Thyroid gland (tissue), 4 donors: ENCODE data around the gene ADARB2. TPM values are rescaled to one million over a fixed set of nuclear protein-coding genes. Genes with fewer than 3 reads are reported as not detected.

Experiments used
- DNase-seq, 2 donors: peaks; one replicate each; pipeline ENCODE4 v3.0.0-alpha.2; 2019
- H3K27ac ChIP-seq, 3 donors: fragments of 200-600 bp; sonication (generic); 1 replicate in 2 of 3; 2 replicates in 1 of 3; pipeline ENCODE4 v1.5.1; 2016 to 2019; ENCODE audit warnings: mild to moderate bottlenecking in 1 of 3, moderate library complexity in 1 of 3
- H3K27me3 ChIP-seq: fragments of 200-600 bp; sonication (generic); one replicate; pipeline ENCODE4 v1.5.1; 2019
- H3K36me3 ChIP-seq, 2 donors: fragments of 200-600 bp; sonication (generic); one replicate each; pipeline ENCODE4 v1.5.1; 2016 to 2019
- H3K4me1 ChIP-seq, 2 donors: fragments of 200-600 bp; sonication (generic); one replicate each; pipeline ENCODE4 v1.5.1; 2017 to 2019
- H3K4me3 ChIP-seq, 3 donors: fragments of 200-600 bp; sonication (generic); replicated peaks in 1 of 3; 1 replicate in 2 of 3; 2 replicates in 1 of 3; pipeline ENCODE4 v1.5.1; 2016; ENCODE audit warnings: mild to moderate bottlenecking in 1 of 3
- H3K9me3 ChIP-seq: fragments of 200-600 bp; sonication (generic); one replicate; pipeline ENCODE4 v1.5.1; 2017
- POLR2A ChIP-seq, 2 donors: fragments of 450-650 bp; IDR thresholded peaks; one replicate each; pipeline ENCODE4 v1.6.1; 2017; ENCODE audit warnings: antibody characterized with exemption in 2 of 2, mild to moderate bottlenecking in 2 of 2, moderate library complexity in 1 of 2
- WGBS, 2 donors: methylation state at CpG; one replicate each; pipeline ENCODE4 v1.1.5; 2017; 5-methylcytosine and 5-hydroxymethylcytosine counted together
- intact Hi-C: fragments of 100-400 bp; cut with DNase I; formaldehyde crosslinking; loops from one replicate; pipeline ENCODE4 v1.15.1; 2023
- total RNA-seq, 4 donors: library from RNA; depleted of rRNA; stranded (reverse); fragments of >200 nt; gene quantifications; one replicate each; pipeline ENCODE4 v1.2.3, GENCODE V29; 2016
- TF ChIP-seq, protein P1 (sequence below), 6 experiments: fragments of 200-600 bp in 3 of 6; fragments of 450-650 bp in 3 of 6; sonication (generic) in 3 of 6; IDR thresholded peaks; one replicate each; pipeline ENCODE4 v1.5.1; 2016 to 2019; ENCODE audit warnings: antibody characterized with exemption in 6 of 6, mild to moderate bottlenecking in 2 of 6, inconsistent platforms in 1 of 6, moderate library complexity in 1 of 6

ADARB2 gene
- total RNA-seq, 4 donors from 2014 or later: 0.08 to 0.15 TPM; not detected in 2

- Histone ChIP-seq H3K27ac (no peak overlapping the region), H3K27me3 (no peaks in the 10 kb centered on the region), H3K4me1 (no peaks in the 10 kb centered on the region), H3K9me3 (no peaks in the 10 kb centered on the region), H3K36me3 (no peaks in the 10 kb centered on the region), H3K4me3 (no peak overlapping the region)
- intact Hi-C loops: no loop called here
- DNase-seq: no peak
- TF ChIP-seq POLR2A (IDR thresholded peaks at IDR 0.05): no peak
- TF ChIP-seq, protein P1, sequence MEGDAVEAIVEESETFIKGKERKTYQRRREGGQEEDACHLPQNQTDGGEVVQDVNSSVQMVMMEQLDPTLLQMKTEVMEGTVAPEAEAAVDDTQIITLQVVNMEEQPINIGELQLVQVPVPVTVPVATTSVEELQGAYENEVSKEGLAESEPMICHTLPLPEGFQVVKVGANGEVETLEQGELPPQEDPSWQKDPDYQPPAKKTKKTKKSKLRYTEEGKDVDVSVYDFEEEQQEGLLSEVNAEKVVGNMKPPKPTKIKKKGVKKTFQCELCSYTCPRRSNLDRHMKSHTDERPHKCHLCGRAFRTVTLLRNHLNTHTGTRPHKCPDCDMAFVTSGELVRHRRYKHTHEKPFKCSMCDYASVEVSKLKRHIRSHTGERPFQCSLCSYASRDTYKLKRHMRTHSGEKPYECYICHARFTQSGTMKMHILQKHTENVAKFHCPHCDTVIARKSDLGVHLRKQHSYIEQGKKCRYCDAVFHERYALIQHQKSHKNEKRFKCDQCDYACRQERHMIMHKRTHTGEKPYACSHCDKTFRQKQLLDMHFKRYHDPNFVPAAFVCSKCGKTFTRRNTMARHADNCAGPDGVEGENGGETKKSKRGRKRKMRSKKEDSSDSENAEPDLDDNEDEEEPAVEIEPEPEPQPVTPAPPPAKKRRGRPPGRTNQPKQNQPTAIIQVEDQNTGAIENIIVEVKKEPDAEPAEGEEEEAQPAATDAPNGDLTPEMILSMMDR (IDR thresholded peaks at IDR 0.05): no peak
- WGBS, 2 donors: 41% methylated on average over 13 to 14 of the region's 14 CpGs
Observed at GRCh38 chr10:1377740-1378397, 359.5 kb downstream of the ADARB2 start.

DNA sequence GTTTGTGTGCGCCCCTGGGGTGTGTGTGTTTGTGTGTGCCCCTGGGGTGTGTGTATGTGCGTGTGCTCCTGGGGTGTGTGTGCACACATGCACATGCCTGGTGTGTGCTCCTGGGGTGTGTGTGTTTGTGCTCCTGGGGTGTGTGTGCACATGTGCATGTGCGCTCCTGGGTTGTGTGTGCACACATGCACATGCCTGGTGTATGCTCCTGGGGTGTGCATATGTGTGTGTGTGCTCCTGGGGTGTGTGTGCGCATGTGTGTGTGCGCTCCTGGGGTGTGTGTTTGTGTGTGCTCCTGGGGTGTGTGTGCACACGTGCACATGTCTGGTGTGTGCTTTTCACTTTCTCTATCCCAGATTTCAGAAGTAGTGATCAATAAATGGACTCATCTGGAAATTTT lies 360.1 kb downstream of the ADARB2 start:
- no peaks in the 10 kb centered on the region for H3K27me3 ChIP-seq
- no peaks in the 10 kb centered on the region for H3K9me3 ChIP-seq
- TF ChIP-seq, protein P1 (IDR thresholded peaks at IDR 0.05): no peak
- no peak for TF ChIP-seq POLR2A (IDR thresholded peaks at IDR 0.05)
- H3K4me1 ChIP-seq: no peaks in the 10 kb centered on the region
- 85 to 86% methylated on average over 4 to 5 of the region's 6 CpGs for WGBS, 2 donors
- H3K36me3 ChIP-seq: no peaks in the 10 kb centered on the region
- intact Hi-C loops: no loop called here
- no peak for DNase-seq
- H3K4me3 ChIP-seq: no peak overlapping the region
- H3K27ac ChIP-seq: no peak overlapping the region

- Histone ChIP-seq H3K9me3 (no peaks in the 10 kb centered on the region), H3K4me1 (no peaks in the 10 kb centered on the region), H3K27ac (no peak overlapping the region), H3K27me3 (no peaks in the 10 kb centered on the region), H3K4me3 (no peak overlapping the region), H3K36me3 (no peaks in the 10 kb centered on the region)
- no peak for TF ChIP-seq POLR2A (IDR thresholded peaks at IDR 0.05)
- intact Hi-C loops: no loop called here
- no peak for DNase-seq
- WGBS, 2 donors: 69 to 76% methylated on average over 8 to 9 of the region's 11 CpGs
Observed at GRCh38 chr10:1376384-1376945, 360.9 kb downstream of the ADARB2 start.

- H3K4me1 ChIP-seq: no peaks in the 10 kb centered on the region
- WGBS, 2 donors: 85 to 93% methylated on average over 20 to 25 of the region's 27 CpGs
- H3K36me3 ChIP-seq: no peaks in the 10 kb centered on the region
- H3K27ac ChIP-seq: no peak overlapping the region
- no peak for TF ChIP-seq POLR2A (IDR thresholded peaks at IDR 0.05)
- TF ChIP-seq, protein P1 (IDR thresholded peaks at IDR 0.05): no peak
- intact Hi-C loops: no loop called here
- no peak overlapping the region for H3K4me3 ChIP-seq
- H3K27me3 ChIP-seq: no peaks in the 10 kb centered on the region
- no peak for DNase-seq
- no peaks in the 10 kb centered on the region for H3K9me3 ChIP-seq
Observed at GRCh38 chr10:1375346-1376170, 361.8 kb downstream of the ADARB2 start.

DNA sequence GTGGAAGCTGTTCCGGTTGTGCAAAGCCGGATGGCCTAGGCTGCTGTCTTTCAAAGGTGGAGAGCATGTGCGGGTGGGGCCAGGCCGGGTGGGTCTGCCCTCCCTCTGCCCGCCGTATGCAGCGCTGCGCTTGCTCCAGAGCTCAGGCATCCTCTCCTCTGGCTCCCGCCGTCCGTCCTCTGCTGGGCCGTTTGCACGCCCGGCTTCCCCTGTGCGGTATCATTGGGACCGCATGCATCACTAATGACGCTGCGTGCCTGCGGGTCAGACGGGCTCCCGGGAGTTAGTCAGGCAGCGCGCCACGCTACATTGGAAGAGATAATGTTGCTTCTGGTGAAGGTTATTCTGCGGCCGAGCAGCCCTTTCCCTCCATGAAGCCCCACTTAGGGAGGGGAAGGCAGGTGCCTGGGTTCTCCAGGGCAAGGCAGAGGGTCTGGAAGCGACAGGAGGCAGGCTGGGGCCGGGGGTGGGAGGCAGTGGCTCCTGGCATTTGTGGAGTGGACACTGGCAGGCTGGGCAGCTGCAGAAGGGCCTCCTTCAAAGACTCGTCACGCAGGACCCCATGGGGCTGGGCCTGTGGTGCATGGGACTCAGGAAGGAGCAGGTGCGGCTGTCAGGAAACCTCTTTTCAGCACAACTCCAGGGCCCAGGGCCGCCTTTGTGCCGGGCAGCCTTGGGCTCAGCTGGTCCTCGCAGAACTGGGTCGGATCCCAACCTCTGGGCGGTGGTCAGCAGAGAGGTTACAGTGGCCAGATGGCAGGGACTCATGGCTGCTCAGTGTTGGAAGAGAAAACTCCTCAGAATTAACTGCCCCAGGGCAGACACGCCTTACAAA lies 362.6 kb downstream of the ADARB2 start:
- no peaks in the 10 kb centered on the region for H3K4me1 ChIP-seq
- TF ChIP-seq, protein P1 (IDR thresholded peaks at IDR 0.05): no peak
- TF ChIP-seq POLR2A (IDR thresholded peaks at IDR 0.05): no peak
- no peaks in the 10 kb centered on the region for H3K36me3 ChIP-seq
- H3K4me3 ChIP-seq: no peak overlapping the region
- 50 to 72% methylated on average over 28 to 31 of the region's 37 CpGs for WGBS, 2 donors
- H3K27ac ChIP-seq: no peak overlapping the region
- intact Hi-C loops: no loop called here
- no peaks in the 10 kb centered on the region for H3K9me3 ChIP-seq
- H3K27me3 ChIP-seq: no peaks in the 10 kb centered on the region
- DNase-seq: no peak
